Testis (tissue), 2 donors: ENCODE measurements around the gene PITPNC1.

Source experiments
- POLR2A ChIP-seq: fragments of 450-650 bp; IDR thresholded peaks from one replicate; pipeline ENCODE4 v1.6.1; 2017; ENCODE audit warnings: antibody characterized with exemption, mild to moderate bottlenecking, moderate library complexity
- TF ChIP-seq, protein P1 (sequence below), 3 experiments: fragments of 450-650 bp in 2 of 3; fragments of 200-600 bp in 1 of 3; sonication (generic) in 1 of 3; IDR thresholded peaks; one replicate each; pipeline ENCODE4 v1.5.1; 2016 to 2019; ENCODE audit warnings: antibody characterized with exemption in 3 of 3, mild to moderate bottlenecking in 2 of 3, moderate library complexity in 1 of 3

- TF ChIP-seq, protein P1, sequence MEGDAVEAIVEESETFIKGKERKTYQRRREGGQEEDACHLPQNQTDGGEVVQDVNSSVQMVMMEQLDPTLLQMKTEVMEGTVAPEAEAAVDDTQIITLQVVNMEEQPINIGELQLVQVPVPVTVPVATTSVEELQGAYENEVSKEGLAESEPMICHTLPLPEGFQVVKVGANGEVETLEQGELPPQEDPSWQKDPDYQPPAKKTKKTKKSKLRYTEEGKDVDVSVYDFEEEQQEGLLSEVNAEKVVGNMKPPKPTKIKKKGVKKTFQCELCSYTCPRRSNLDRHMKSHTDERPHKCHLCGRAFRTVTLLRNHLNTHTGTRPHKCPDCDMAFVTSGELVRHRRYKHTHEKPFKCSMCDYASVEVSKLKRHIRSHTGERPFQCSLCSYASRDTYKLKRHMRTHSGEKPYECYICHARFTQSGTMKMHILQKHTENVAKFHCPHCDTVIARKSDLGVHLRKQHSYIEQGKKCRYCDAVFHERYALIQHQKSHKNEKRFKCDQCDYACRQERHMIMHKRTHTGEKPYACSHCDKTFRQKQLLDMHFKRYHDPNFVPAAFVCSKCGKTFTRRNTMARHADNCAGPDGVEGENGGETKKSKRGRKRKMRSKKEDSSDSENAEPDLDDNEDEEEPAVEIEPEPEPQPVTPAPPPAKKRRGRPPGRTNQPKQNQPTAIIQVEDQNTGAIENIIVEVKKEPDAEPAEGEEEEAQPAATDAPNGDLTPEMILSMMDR (IDR thresholded peaks at IDR 0.05) = no peak
- TF ChIP-seq POLR2A = no peak
Measured at GRCh38 chr17:67466251-67466796, 89.2 kb downstream of the PITPNC1 start.
